ENCODE results near the gene ABHD10. TPM values are rescaled to one million over a fixed set of nuclear protein-coding genes. Genes with fewer than 3 reads are reported as not detected.

Gene ABHD10
- total RNA-seq, 1 donor from 2014 or later: 40.2 TPM

DNA sequence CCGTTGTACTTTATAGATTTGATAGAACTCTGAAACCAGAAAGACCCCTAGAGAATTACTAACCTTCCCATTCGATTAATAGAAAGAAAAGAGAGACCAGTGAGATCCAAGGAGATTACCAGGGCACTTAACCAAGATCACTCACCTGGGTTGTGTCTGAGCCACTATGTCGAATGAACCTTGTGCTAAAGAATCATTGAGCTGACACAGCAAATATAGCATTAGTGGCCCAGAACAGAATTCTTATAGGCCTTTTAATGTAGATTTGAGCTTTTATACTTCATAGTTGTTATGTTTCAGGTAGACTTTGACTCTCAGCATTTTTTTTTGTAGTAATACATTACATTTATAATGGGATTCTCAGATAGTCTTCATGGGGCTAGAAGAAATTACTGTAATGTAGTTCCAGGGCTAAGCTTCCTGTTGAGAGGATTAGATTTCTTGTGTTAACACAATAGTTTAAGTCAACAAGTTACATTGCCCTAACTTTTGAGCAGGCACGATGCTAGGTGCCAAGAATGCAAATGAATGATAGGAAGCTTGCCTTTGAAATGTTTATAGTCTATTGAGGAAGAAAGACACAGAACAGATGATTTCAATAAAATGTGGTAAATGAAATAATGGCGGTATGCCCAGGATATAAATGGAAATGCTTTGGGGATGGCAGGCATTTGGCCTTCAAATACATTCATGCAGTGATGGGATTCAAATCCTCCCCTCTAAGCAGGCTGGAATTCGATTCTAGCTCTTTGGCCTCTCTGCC lies 24.4 kb upstream of the ABHD10 start:
- peaks cover 13% of the 10 kb centered on the region for H3K4me1 Mint-ChIP-seq (ENCODE audit: unreplicated experiment)
- H3K36me3 Mint-ChIP-seq: no peaks in the 10 kb centered on the region
- H3K9me3 Mint-ChIP-seq: no peaks in the 10 kb centered on the region
- DNase-seq (ENCODE audit: extremely low spot score, unreplicated experiment): no peak
- no peak overlapping the region for H3K4me3 Mint-ChIP-seq
- no peak overlapping the region for H3K27ac Mint-ChIP-seq
- TF ChIP-seq, protein P1, sequence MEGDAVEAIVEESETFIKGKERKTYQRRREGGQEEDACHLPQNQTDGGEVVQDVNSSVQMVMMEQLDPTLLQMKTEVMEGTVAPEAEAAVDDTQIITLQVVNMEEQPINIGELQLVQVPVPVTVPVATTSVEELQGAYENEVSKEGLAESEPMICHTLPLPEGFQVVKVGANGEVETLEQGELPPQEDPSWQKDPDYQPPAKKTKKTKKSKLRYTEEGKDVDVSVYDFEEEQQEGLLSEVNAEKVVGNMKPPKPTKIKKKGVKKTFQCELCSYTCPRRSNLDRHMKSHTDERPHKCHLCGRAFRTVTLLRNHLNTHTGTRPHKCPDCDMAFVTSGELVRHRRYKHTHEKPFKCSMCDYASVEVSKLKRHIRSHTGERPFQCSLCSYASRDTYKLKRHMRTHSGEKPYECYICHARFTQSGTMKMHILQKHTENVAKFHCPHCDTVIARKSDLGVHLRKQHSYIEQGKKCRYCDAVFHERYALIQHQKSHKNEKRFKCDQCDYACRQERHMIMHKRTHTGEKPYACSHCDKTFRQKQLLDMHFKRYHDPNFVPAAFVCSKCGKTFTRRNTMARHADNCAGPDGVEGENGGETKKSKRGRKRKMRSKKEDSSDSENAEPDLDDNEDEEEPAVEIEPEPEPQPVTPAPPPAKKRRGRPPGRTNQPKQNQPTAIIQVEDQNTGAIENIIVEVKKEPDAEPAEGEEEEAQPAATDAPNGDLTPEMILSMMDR (conservative IDR thresholded peaks at IDR 0.05): no peak
- H3K27me3 Mint-ChIP-seq: no peaks in the 10 kb centered on the region

DNA sequence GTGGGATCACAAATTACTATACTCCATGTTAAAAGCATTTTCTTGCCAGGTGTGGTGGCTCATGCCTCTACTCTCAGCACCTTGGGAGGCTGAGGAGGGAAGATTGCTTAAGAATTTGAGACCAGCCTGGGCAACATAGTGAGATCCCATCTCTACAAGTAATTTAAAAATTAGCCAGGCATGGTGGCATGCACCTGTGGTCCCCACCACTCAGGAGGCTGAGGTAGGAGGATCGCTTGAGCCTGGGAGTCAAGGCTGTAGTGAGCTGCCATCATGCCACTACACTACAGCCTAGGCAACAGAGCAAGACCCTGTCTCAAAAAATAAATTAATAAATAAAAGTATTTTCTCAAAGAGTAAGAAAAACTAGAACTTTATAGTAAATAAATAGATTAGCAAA lies 22.9 kb upstream of the ABHD10 start:
- H3K36me3 Mint-ChIP-seq: no peaks in the 10 kb centered on the region
- H3K27ac Mint-ChIP-seq: no peak overlapping the region
- H3K27me3 Mint-ChIP-seq: no peaks in the 10 kb centered on the region
- no peak for DNase-seq (ENCODE audit: extremely low spot score, unreplicated experiment)
- peaks cover 13% of the 10 kb centered on the region for H3K4me1 Mint-ChIP-seq (ENCODE audit: unreplicated experiment)
- H3K9me3 Mint-ChIP-seq: no peaks in the 10 kb centered on the region
- TF ChIP-seq, protein P1 (conservative IDR thresholded peaks at IDR 0.05): no peak
- no peak overlapping the region for H3K4me3 Mint-ChIP-seq

DNA sequence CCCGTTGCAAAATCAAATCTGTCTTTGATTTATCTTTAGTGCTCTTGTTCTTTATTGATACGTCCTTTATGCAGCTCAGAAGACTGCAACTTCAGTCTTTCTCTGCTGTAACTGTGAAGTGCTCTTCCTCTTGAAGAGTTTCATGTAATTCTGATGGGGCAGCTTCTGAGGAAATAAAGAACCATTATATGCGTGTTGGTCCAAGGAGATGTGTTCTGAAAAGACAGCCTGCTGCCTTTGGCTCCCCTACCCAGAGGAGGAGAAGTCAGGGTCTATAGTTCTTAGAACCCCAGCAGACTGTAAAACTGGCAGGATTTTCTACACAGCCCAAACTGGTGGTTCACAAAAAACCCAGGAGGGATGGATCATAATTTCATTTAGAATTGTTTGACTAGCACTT lies 22.4 kb upstream of the ABHD10 start:
- Mint-ChIP-seq H3K27me3 (no peaks in the 10 kb centered on the region), H3K4me3 (no peak overlapping the region), H3K36me3 (no peaks in the 10 kb centered on the region), H3K9me3 (no peaks in the 10 kb centered on the region), H3K4me1 (ENCODE audit: unreplicated experiment) (peaks cover 17% of the 10 kb centered on the region), H3K27ac (no peak overlapping the region)
- DNase-seq (ENCODE audit: extremely low spot score, unreplicated experiment): no peak
- TF ChIP-seq, protein P1 (conservative IDR thresholded peaks at IDR 0.05): no peak

DNA sequence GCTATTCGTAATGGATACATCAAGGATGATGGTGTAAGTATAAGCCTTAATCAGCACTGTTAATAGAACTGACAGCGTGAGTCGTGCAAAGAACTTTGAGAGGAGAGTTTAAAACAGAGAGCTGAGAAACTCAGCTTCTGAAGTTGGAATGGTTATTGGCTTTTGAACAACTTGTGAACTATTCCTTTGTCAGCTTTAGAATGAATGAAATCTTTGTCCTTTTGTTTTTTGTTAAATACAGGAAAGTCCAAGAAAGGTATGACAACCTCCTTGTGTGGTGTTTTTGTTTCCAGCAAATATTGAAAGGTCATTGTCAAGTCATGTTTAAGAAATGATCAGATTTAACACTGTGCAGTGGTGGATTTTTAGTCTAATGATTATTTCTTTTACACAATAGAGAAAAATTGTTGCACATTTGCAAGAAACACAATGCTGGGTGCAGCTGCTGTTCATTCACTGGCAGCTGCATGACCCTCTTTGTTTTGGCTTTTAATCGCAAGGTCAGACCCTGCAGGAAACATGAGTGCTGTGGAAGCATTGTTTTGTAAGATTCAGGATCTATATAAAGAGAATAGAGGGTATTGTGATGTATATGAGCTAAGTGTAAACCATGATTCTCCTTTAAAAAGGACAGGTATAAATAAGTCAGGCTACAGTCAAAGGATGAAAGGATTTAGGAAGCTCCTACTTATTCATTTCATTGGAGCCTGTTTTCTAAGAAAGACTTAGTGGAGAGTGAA lies 21.7 kb upstream of the ABHD10 start:
- Mint-ChIP-seq H3K27me3 (no peaks in the 10 kb centered on the region), H3K4me3 (no peak overlapping the region), H3K4me1 (ENCODE audit: unreplicated experiment) (peaks cover 22% of the 10 kb centered on the region), H3K9me3 (no peaks in the 10 kb centered on the region), H3K36me3 (no peaks in the 10 kb centered on the region), H3K27ac (no peak overlapping the region)
- DNase-seq (ENCODE audit: extremely low spot score, unreplicated experiment): no peak
- TF ChIP-seq, protein P1 (conservative IDR thresholded peaks at IDR 0.05): no peak

DNA sequence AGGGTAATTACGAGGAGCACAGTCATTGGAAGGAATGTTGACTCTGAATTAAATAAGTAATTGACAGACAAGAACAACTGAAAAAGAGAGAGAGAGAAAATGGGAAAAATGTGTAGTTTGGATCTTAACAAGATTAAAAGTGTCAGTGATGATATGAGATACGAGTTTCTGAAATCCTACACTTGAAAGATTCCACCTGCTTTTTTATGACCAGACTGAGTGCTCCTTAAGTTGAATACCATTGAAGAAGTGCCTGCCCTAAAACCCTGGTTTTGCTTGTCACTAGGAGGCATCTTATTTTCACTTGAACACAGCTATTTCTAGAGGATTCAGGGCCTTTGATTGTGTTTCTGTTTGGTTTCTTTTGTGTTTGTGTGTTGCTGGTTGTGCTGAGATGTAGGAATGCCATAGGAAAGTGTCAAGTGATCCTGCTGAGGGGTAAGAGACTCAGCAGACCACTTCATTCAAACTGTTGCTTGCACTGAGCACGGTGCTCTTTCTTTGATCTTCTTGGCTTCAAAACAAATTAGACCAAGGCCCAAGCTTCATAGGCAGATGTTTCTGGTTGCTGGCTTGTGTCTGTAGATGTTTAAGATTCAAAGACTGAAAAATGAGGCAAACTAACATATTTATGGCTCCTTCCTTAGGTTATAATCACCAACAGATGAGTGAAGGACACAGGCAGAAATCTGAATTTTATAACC lies 17.2 kb upstream of the ABHD10 start:
- Mint-ChIP-seq H3K4me3 (no peak overlapping the region), H3K27me3 (no peaks in the 10 kb centered on the region), H3K9me3 (no peaks in the 10 kb centered on the region), H3K36me3 (no peaks in the 10 kb centered on the region), H3K27ac (peak overlapping the region; percentile 20), H3K4me1 (ENCODE audit: unreplicated experiment) (peaks cover 22% of the 10 kb centered on the region)
- DNase-seq (ENCODE audit: extremely low spot score, unreplicated experiment): no peak
- TF ChIP-seq, protein P1 (conservative IDR thresholded peaks at IDR 0.05): no peak

Data from type B pancreatic cell (in vitro differentiated cells).